Activated T-cell treated with anti-CD3 and anti-CD28 coated beads for 48 hours (primary cell): Measurements from ENCODE around the gene CKS1B.
"Not testable (repeated sequence)": the region's sequence is repeated elsewhere in the genome, so short reads cannot be mapped to it uniquely, and the experiment has no call there.

Experiments used
- DNase-seq: peaks from one replicate; pipeline ENCODE4 v3.0.0-alpha.2; 2020; ENCODE audit warnings: low read depth

Gene CKS1B

GRCh38 chr1:154987326-154987725, 12.8 kb downstream of the CKS1B start:
- DNase-seq = no peak

GRCh38 chr1:154988058-154988954, 13.8 kb downstream of the CKS1B start:
- no peak for DNase-seq

DNA sequence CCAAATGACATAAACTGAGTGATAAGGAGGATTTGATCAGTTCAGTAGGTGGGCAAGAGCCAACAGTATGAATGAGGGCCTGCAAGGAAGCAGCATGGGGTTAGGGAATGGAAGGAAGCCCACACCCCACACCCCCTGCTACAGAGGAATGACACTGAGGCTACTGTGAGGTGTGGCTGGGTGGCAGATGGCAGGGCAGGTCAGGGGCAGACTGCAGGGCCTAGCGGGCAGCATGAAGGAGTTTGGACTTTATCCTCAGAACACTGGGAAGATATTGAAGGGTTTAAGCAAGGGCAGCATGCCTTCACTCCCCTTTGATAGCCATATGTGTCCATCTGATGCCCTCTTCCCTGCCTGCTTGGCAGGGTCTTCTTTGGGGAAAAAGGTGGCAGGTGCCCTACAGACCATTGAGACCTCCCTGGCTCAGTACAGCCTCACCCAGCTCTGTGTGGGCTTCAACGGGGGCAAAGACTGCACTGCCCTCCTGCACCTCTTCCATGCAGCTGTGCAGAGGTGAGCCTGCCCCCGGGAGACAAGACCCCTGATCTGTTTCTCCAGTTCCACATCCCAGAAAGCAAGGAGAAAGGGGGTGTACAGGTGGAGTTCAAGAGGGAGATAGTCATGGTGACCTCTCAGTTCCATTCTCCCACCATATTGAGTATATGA, 14.8 kb downstream of the CKS1B start:
- no peak for DNase-seq

- DNase-seq = no peak
Observed at GRCh38 chr1:154990276-154990675, 15.8 kb downstream of the CKS1B start.

DNA sequence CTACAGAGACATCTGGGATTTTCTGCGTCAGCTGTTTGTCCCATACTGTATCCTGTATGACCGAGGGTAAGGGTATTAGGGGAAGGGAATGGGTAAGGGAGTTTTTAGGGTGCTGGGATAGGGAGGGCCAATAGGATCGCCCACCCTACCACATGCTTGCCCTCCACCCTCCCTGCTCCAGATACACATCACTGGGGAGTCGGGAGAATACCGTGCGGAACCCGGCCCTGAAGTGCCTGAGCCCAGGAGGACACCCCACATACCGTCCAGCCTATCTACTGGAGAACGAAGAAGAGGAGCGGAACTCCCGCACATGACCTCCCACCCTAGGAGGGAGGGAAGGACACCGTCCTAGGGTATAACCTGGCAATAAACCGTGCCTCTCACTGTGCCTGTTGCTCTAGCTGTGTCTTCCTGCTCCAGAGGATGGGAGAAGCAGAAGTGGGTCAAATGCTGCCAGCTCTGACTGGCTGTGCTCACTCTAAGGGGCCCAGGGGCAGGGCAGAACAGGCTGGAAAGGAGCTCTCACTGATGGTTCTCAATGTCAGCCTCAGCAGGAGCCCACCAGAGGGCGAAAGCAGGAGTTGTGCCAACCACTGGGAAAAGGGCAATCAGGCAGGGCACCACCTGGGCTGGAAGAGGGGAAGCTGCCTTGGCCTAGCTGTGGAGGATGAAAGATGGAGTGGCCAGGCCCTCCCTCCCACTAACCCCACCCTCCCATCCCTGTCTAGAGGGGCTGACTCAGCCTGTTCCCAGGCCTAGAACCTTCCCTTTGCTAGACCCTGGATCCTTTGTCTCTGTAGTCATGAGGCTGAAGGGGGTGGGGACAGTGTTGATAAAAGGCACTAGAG, 18.5 kb downstream of the CKS1B start:
- no peak for DNase-seq

DNA sequence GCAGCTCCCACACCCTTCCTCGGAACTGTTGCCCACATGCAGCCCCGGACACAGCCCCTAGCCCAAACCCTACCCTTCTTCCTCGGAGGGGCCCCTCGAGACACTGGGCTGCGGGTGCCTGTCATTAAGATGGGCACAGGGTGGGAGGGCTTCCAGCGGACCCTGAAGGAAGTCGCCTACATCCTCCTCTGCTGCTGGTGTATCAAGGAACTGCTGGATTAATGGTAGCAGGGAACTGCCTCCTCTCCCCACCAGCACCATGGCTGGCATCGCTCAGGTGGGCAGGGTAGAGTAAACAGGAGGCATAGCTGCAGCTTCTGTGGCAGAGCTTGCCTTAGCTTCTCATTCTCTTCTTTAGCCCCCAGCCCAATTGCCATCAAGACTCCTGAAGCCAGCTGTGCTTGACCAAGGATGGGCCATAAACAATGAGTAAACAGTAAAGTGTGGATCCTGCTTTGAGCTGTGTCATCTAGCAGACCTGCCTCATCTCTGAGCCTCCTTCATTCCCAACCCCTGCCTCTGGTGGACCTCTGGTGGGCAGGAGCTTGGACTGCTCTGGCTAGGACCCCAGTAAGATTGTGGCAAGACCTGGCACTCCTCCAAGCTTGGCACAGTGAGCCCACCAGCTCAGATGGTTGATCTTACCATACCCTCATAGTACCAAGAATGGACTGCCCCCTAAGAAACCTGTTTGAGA, 19.2 kb downstream of the CKS1B start, which contains the start of gene LENEP:
TSS of gene LENEP (plus strand) at position 15 of the 697 bp plus-strand sequence. CDS start at position 37, 22 bp downstream.
- DNase-seq = no peak

GRCh38 chr1:154994269-154994587, 19.7 kb downstream of the CKS1B start:
- no peak for DNase-seq

- no peak for DNase-seq
Observed at GRCh38 chr1:154994591-154994990, 20.1 kb downstream of the CKS1B start.

GRCh38 chr1:154995301-154995983, 21.0 kb downstream of the CKS1B start:
- DNase-seq = not testable (repeated sequence)

GRCh38 chr1:154996966-154997701, 22.7 kb downstream of the CKS1B start:
- DNase-seq = no peak

DNA sequence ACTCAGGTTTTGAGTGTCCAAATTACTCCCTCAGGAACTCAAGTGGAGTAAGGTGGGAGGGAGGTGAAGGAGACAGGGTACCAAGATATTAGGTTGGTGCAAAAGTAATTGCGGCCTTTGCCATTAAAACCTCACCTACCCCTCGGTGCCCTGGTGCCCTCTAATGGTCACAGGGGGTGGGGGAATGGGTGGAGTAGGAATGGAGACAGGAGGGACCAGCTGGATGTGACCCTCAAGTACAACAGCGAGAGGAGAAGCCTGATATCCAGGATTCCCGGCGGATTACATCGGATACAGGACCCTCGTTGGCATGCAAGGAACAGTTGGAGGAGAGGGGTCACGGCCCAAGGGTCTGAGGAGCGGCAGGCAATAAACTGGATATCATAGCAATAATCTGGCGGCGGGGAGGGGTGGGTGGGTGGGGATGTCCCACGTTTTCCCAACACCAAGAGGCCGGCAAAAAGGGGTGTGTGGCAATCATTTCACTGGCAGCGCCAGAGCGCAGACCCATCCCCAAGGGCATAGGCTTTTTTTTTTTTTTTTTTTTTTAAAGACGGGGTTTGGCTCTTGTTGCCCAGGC, 23.8 kb downstream of the CKS1B start:
- no peak for DNase-seq

DNA sequence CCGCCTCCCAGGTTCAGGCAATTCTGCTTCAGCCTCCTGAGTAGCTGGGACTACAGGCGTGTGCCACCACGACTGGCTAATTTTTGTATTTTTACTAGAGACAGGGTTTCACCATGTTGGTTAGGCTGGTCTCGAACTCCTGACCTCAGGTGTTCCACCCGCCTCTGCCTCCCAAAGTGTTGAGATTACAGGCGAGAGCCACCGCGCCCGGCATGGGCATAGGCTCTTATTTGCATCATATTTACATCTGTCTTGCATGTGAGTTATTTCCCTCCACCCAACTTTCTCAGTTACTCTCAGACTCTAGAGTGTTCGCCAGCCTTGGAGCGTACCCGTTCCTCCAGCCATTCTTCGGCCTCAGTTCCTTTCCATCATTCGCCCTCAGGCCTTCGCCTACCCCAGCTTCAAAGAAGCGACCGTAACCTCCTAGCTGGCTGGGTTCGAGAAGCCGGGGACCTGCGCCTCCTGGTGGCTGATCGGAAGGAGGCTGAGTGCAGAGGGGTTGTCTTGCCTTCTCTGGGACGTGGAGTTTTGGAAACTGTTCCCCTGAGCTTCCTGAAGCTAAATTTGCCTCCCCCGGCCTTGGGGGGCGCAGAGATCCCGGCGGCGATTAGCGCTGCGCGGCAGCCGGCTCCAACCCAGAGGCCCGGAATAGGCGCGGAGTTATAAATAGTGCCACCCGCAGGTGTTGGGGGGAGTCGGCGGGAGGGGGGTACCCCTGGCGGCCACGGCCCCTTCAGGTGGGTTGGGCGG, 24.5 kb downstream of the CKS1B start:
- peak; percentile 81 for DNase-seq

- DNase-seq = peak; percentile 72
Observed at GRCh38 chr1:154999571-155000410, 25.3 kb downstream of the CKS1B start.

DNA sequence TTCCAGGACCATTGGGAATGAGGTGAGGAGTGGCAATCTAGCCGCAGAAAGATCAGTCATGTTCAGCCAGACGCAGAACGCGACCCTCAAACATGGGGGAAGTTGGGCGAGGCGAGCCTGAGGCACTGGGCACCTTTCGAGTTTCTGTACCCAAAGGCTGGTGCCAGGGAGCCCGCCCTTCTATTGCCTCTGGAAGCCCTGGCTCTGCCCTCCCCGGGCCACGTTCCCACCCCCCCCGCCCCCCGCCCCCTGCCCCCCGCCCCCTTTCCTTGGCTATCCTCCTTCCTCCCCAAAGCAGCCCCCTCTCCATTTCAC, 25.9 kb downstream of the CKS1B start:
- no peak for DNase-seq

GRCh38 chr1:155000726-155001424, 26.4 kb downstream of the CKS1B start:
- DNase-seq = peak; percentile 85

DNA sequence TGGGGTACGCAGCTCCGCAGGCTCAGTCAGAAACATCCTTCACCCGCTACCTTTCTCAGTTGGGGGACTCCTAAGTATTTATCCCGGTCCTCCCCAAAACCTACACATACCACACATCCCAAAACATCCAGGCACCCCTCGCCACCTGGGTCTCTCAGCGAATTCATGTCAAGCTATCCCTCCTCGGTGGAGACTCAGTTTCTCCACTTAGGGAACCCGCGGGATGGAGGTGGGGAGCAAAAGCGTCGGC, 26.9 kb downstream of the CKS1B start:
- no peak for DNase-seq

- DNase-seq = peak; percentile 98
Observed at GRCh38 chr1:155001675-155002463, 27.4 kb downstream of the CKS1B start.
